Measurements from ENCODE around the gene BCL2. TPM values are rescaled to one million over a fixed set of nuclear protein-coding genes. Genes with fewer than 3 reads are reported as not detected.

BCL2 gene
- total RNA-seq, 1 experiment from 2014 or later: 6.3 TPM

GRCh38 chr18:63288311-63288710 lies 31.3 kb downstream of the BCL2 start:
- no peak for DNase-seq (ENCODE audit: low read depth)

- no peak for DNase-seq (ENCODE audit: low read depth)
Measured at GRCh38 chr18:63287691-63288220, 31.8 kb downstream of the BCL2 start.

GRCh38 chr18:63286926-63287325 lies 32.6 kb downstream of the BCL2 start:
- DNase-seq (ENCODE audit: low read depth): no peak

GRCh38 chr18:63284827-63285733 lies 34.5 kb downstream of the BCL2 start:
- DNase-seq (ENCODE audit: low read depth): no peak

GRCh38 chr18:63284173-63284799 lies 35.3 kb downstream of the BCL2 start:
- no peak for DNase-seq (ENCODE audit: low read depth)

GRCh38 chr18:63283305-63284094 lies 36.1 kb downstream of the BCL2 start:
- no peak for DNase-seq (ENCODE audit: low read depth)

- no peak for DNase-seq (ENCODE audit: low read depth)
Measured at GRCh38 chr18:63282793-63283192, 36.8 kb downstream of the BCL2 start.

- DNase-seq (ENCODE audit: low read depth): no peak
Measured at GRCh38 chr18:63273222-63273927, 46.2 kb downstream of the BCL2 start.

- no peak for DNase-seq (ENCODE audit: low read depth)
Measured at GRCh38 chr18:63272638-63273037, 46.9 kb downstream of the BCL2 start.

GRCh38 chr18:63271881-63272299 lies 47.7 kb downstream of the BCL2 start:
- DNase-seq (ENCODE audit: low read depth): no peak

GRCh38 chr18:63271148-63271547 lies 48.4 kb downstream of the BCL2 start:
- DNase-seq (ENCODE audit: low read depth): no peak

GRCh38 chr18:63267975-63268721 lies 51.4 kb downstream of the BCL2 start:
- DNase-seq (ENCODE audit: low read depth): no peak

GRCh38 chr18:63266888-63267790 lies 52.4 kb downstream of the BCL2 start:
- no peak for DNase-seq (ENCODE audit: low read depth)

GRCh38 chr18:63265326-63265725 lies 54.2 kb downstream of the BCL2 start:
- no peak for DNase-seq (ENCODE audit: low read depth)

- no peak for DNase-seq (ENCODE audit: low read depth)
Measured at GRCh38 chr18:63264871-63265270, 54.7 kb downstream of the BCL2 start.

- no peak for DNase-seq (ENCODE audit: low read depth)
Measured at GRCh38 chr18:63263444-63263843, 56.1 kb downstream of the BCL2 start.

- DNase-seq (ENCODE audit: low read depth): no peak
Measured at GRCh38 chr18:63262369-63263335, 56.9 kb downstream of the BCL2 start.

GRCh38 chr18:63261029-63261428 lies 58.5 kb downstream of the BCL2 start:
- no peak for DNase-seq (ENCODE audit: low read depth)

Measured in HT1080 (cell line).